GM11168 (cell line): Measurements from ENCODE around the gene CTAGE15.
"Not testable (repeated sequence)": the region's sequence is repeated elsewhere in the genome, so short reads cannot be mapped to it uniquely, and the experiment has no call there.

ENCODE experiments used
- in situ Hi-C: fragments of 300-500 bp; cut with MboI; formaldehyde crosslinking; loops from one replicate; pipeline ENCODE4 v1.12.0; 2022; ENCODE audit warnings: low sequenced_read_pairs; ENCODE audit not compliant: unreplicated experiment

The CTAGE15 gene

GRCh38 chr7:143622130-143622529, 50.5 kb downstream of the CTAGE15 start:
- in situ Hi-C loops, result not testable (repeated sequence)
